ENCODE data around the gene ADCY3.

Gene ADCY3

GRCh38 chr2:24818721-24819167 lies 101.3 kb downstream of the ADCY3 start:
- no peak for TF ChIP-seq CTCF (conservative IDR thresholded peaks at IDR 0.05; ENCODE audit: low read length)
- DNase-seq (ENCODE audit: low read depth): no peak

GRCh38 chr2:24816884-24817283 lies 103.2 kb downstream of the ADCY3 start:
- TF ChIP-seq CTCF (conservative IDR thresholded peaks at IDR 0.05; ENCODE audit: low read length): no peak
- no peak overlapping the region for H3K4me3 ChIP-seq (ENCODE audit: low read length)
- peak; percentile 66 for DNase-seq (ENCODE audit: low read depth)

More at GRCh38 chr2:24818721-24819167, 101.3 kb downstream of the ADCY3 start:
- H3K4me3 ChIP-seq (ENCODE audit: low read length): no peak overlapping the region

GRCh38 chr2:24816404-24816803 lies 103.6 kb downstream of the ADCY3 start:
- TF ChIP-seq CTCF (conservative IDR thresholded peaks at IDR 0.05; ENCODE audit: low read length): no peak
- DNase-seq (ENCODE audit: low read depth): no peak
- H3K4me3 ChIP-seq (ENCODE audit: low read length): no peak overlapping the region

- DNase-seq (ENCODE audit: low read depth): no peak
- no peak overlapping the region for H3K4me3 ChIP-seq (ENCODE audit: low read length)
- no peak for TF ChIP-seq CTCF (conservative IDR thresholded peaks at IDR 0.05; ENCODE audit: low read length)
Measured at GRCh38 chr2:24815171-24815570, 104.9 kb downstream of the ADCY3 start.

GRCh38 chr2:24814516-24814915 lies 105.5 kb downstream of the ADCY3 start:
- no peak overlapping the region for H3K4me3 ChIP-seq (ENCODE audit: low read length)
- no peak for DNase-seq (ENCODE audit: low read depth)
- TF ChIP-seq CTCF (conservative IDR thresholded peaks at IDR 0.05; ENCODE audit: low read length): no peak

GRCh38 chr2:24813691-24814137 lies 106.3 kb downstream of the ADCY3 start:
- no peak for DNase-seq (ENCODE audit: low read depth)
- TF ChIP-seq CTCF (conservative IDR thresholded peaks at IDR 0.05; ENCODE audit: low read length): no peak
- H3K4me3 ChIP-seq (ENCODE audit: low read length): no peak overlapping the region

GRCh38 chr2:24809316-24810007 lies 110.6 kb downstream of the ADCY3 start:
- TF ChIP-seq CTCF (conservative IDR thresholded peaks at IDR 0.05; ENCODE audit: low read length): no peak
- no peak overlapping the region for H3K4me3 ChIP-seq (ENCODE audit: low read length)
- DNase-seq (ENCODE audit: low read depth): no peak
